OCI-LY1 (cell line): ENCODE results near the gene CLEC3A.

Experiments
- H2AFZ ChIP-seq: fragments of 200-600 bp; sonication (generic), shearing (Covaris generic); 2 replicates; pipeline ENCODE4 v1.6.0; 2014; ENCODE audit warnings: antibody characterized with exemption, mild to moderate bottlenecking, low read length
- H3F3A ChIP-seq: fragments of 200-600 bp; sonication (generic), shearing (Covaris generic); 2 replicates; pipeline ENCODE4 v1.6.0; 2014; ENCODE audit warnings: mild to moderate bottlenecking, antibody characterized with exemption, low read length, moderate library complexity; ENCODE audit not compliant: insufficient read depth
- H3K27ac ChIP-seq: fragments of 200-600 bp; sonication (generic); 2 replicates; pipeline ENCODE4 v1.5.1; 2014; ENCODE audit warnings: low read length, mixed run types, mild to moderate bottlenecking, low read depth; ENCODE audit not compliant: poor library complexity, severe bottlenecking
- H3K27me3 ChIP-seq: fragments of 200-600 bp; sonication (generic); 2 replicates; pipeline ENCODE4 v1.6.0; 2014; ENCODE audit warnings: antibody characterized with exemption, mild to moderate bottlenecking, low read length, moderate library complexity; ENCODE audit not compliant: insufficient read depth
- H3K36me3 ChIP-seq: fragments of 200-600 bp; sonication (generic); 2 replicates; pipeline ENCODE4 v1.6.1; 2014; ENCODE audit warnings: mild to moderate bottlenecking, antibody characterized with exemption, low read length, moderate library complexity, mixed read lengths; ENCODE audit not compliant: insufficient read depth
- H3K4me1 ChIP-seq: fragments of 200-600 bp; sonication (generic); 2 replicates; pipeline ENCODE4 v1.5.1; 2014; ENCODE audit warnings: mild to moderate bottlenecking, low read length, moderate library complexity; ENCODE audit not compliant: insufficient read depth, severe bottlenecking
- H3K4me2 ChIP-seq: fragments of 200-600 bp; sonication (generic), shearing (Covaris generic); 2 replicates; pipeline ENCODE4 v1.6.1; 2014; ENCODE audit warnings: low read length
- H3K4me3 ChIP-seq: fragments of 200-600 bp; sonication (generic); 2 replicates; pipeline ENCODE4 v1.5.1; 2014; ENCODE audit warnings: low read length, low read depth, mild to moderate bottlenecking, mixed read lengths; ENCODE audit not compliant: poor library complexity, severe bottlenecking
- H3K79me2 ChIP-seq: fragments of 200-600 bp; shearing (Covaris generic); 2 replicates; pipeline ENCODE4 v1.6.1; 2016; ENCODE audit warnings: mixed run types, low read length, mixed read lengths; ENCODE audit not compliant: insufficient read depth
- H3K9ac ChIP-seq: fragments of 200-600 bp; sonication (generic), shearing (Covaris generic); 2 replicates; pipeline ENCODE4 v1.6.1; 2014; ENCODE audit warnings: mild to moderate bottlenecking, low read length, mixed read lengths
- H3K9me2 ChIP-seq: fragments of 200-600 bp; sonication (generic), shearing (Covaris generic); 2 replicates; pipeline ENCODE4 v1.6.1; 2014; ENCODE audit warnings: low read depth, mild to moderate bottlenecking, low read length, mixed read lengths
- H3K9me3 ChIP-seq: fragments of 200-600 bp; shearing (Covaris generic); 2 replicates; pipeline ENCODE4 v1.6.1; 2014; ENCODE audit warnings: low read length, mixed read lengths
- H4K20me1 ChIP-seq: fragments of 200-600 bp; sonication (generic), shearing (Covaris generic); 2 replicates; pipeline ENCODE4 v1.6.0; 2016; ENCODE audit warnings: mild to moderate bottlenecking, low read length; ENCODE audit not compliant: insufficient read depth
- CTCF ChIP-seq: fragments of 200-600 bp; sonication (generic), shearing (Covaris generic); IDR thresholded peaks from 2 replicates; pipeline ENCODE4 v1.5.1; 2017; ENCODE audit warnings: mild to moderate bottlenecking, antibody characterized with exemption, low read length, moderate library complexity, mixed read lengths
- EZH2 ChIP-seq: fragments of 200-600 bp; sonication (generic), shearing (Covaris generic); IDR thresholded peaks from 2 replicates; pipeline ENCODE4 v1.8.0; 2017; ENCODE audit warnings: borderline replicate concordance, mixed run types, mild to moderate bottlenecking, antibody characterized with exemption, low read length, moderate library complexity, mixed read lengths

CLEC3A gene

GRCh38 chr16:78060295-78060694, 37.9 kb downstream of the CLEC3A start:
- Histone ChIP-seq H3K4me1 (no peaks in the 10 kb centered on the region), H3K27me3 (no peaks in the 10 kb centered on the region)
- no peak for TF ChIP-seq CTCF
- no peak for TF ChIP-seq EZH2

GRCh38 chr16:78060809-78061208, 38.5 kb downstream of the CLEC3A start:
- Histone ChIP-seq H3K79me2 (no peaks in the 10 kb centered on the region), H3K4me2 (no peak overlapping the region), H3K36me3 (no peaks in the 10 kb centered on the region), H3K9ac (no peak overlapping the region), H4K20me1 (no peaks in the 10 kb centered on the region), H3K9me2 (no peaks in the 10 kb centered on the region), H3K27me3 (no peaks in the 10 kb centered on the region), H2AFZ (no peak overlapping the region), H3K27ac (no peak overlapping the region), H3K9me3 (no peaks in the 10 kb centered on the region), H3F3A (no peaks in the 10 kb centered on the region), H3K4me1 (no peaks in the 10 kb centered on the region), H3K4me3 (no peak overlapping the region)
- TF ChIP-seq CTCF: no peak
- TF ChIP-seq EZH2: no peak

More at GRCh38 chr16:78060295-78060694, 37.9 kb downstream of the CLEC3A start:
- Histone ChIP-seq H3K36me3 (no peaks in the 10 kb centered on the region), H3K27ac (no peak overlapping the region), H3F3A (no peaks in the 10 kb centered on the region), H3K9me2 (no peaks in the 10 kb centered on the region), H3K9me3 (no peaks in the 10 kb centered on the region), H3K4me3 (no peak overlapping the region), H4K20me1 (no peaks in the 10 kb centered on the region), H3K79me2 (no peaks in the 10 kb centered on the region), H2AFZ (no peak overlapping the region), H3K9ac (no peak overlapping the region), H3K4me2 (no peak overlapping the region)

- Histone ChIP-seq H3K27ac (no peak overlapping the region), H2AFZ (no peak overlapping the region), H3K36me3 (no peaks in the 10 kb centered on the region), H3F3A (no peaks in the 10 kb centered on the region), H4K20me1 (no peaks in the 10 kb centered on the region), H3K79me2 (no peaks in the 10 kb centered on the region), H3K9me2 (no peaks in the 10 kb centered on the region), H3K9me3 (no peaks in the 10 kb centered on the region), H3K9ac (no peak overlapping the region), H3K27me3 (no peaks in the 10 kb centered on the region), H3K4me3 (no peak overlapping the region), H3K4me1 (no peaks in the 10 kb centered on the region), H3K4me2 (no peak overlapping the region)
- TF ChIP-seq EZH2 (no peak), CTCF (no peak)
These were observed 43.0 kb downstream of the CLEC3A start for GRCh38 chr16:78065319-78065718.
